Breast epithelium (tissue), 3 donors: ENCODE measurements around the gene TMSB15C.

Source experiments
- POLR2A ChIP-seq: fragments of 450-650 bp; IDR thresholded peaks from one replicate; pipeline ENCODE4 v1.6.1; 2016; ENCODE audit warnings: antibody characterized with exemption, mild to moderate bottlenecking, moderate library complexity
- TF ChIP-seq, protein P1 (sequence below), 3 donors: fragments of 450-650 bp; IDR thresholded peaks; one replicate each; pipeline ENCODE4 v1.5.1; 2016 to 2017; ENCODE audit warnings: antibody characterized with exemption in 3 of 3, mild to moderate bottlenecking in 3 of 3, moderate library complexity in 3 of 3

- TF ChIP-seq, protein P1, sequence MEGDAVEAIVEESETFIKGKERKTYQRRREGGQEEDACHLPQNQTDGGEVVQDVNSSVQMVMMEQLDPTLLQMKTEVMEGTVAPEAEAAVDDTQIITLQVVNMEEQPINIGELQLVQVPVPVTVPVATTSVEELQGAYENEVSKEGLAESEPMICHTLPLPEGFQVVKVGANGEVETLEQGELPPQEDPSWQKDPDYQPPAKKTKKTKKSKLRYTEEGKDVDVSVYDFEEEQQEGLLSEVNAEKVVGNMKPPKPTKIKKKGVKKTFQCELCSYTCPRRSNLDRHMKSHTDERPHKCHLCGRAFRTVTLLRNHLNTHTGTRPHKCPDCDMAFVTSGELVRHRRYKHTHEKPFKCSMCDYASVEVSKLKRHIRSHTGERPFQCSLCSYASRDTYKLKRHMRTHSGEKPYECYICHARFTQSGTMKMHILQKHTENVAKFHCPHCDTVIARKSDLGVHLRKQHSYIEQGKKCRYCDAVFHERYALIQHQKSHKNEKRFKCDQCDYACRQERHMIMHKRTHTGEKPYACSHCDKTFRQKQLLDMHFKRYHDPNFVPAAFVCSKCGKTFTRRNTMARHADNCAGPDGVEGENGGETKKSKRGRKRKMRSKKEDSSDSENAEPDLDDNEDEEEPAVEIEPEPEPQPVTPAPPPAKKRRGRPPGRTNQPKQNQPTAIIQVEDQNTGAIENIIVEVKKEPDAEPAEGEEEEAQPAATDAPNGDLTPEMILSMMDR (IDR thresholded peaks at IDR 0.05) = no peak
- TF ChIP-seq POLR2A = no peak
Measured at GRCh38 chrX:104084534-104085277, 8.7 kb upstream of the TMSB15C start.
